SK-N-MC (cell line): ENCODE measurements around the gene ULK4.

ENCODE experiments used
- DNase-seq: peaks from one replicate; pipeline ENCODE4 v3.0.0-alpha.2; 2011; ENCODE audit warnings: low read depth, low spot score
- H3K27ac ChIP-seq: fragments of 200-600 bp; sonication (generic); 2 replicates; pipeline ENCODE4 v1.5.1; 2016; ENCODE audit warnings: mixed run types
- H3K36me3 ChIP-seq: fragments of 200-600 bp; sonication (generic); 2 replicates; pipeline ENCODE4 v1.6.1; 2017; ENCODE audit warnings: antibody characterized with exemption, low read length, mixed read lengths; ENCODE audit not compliant: insufficient read depth
- H3K4me3 ChIP-seq: fragments of 200-600 bp; sonication (generic); 2 replicates; pipeline ENCODE4 v1.5.1; 2016
- H3K9ac ChIP-seq: fragments of 200-600 bp; sonication (generic); 2 replicates; pipeline ENCODE4 v1.8.0; 2017; ENCODE audit warnings: mixed run types, mixed read lengths; ENCODE audit not compliant: insufficient read length
- H3K9me3 ChIP-seq: fragments of 200-600 bp; sonication (generic); 2 replicates; pipeline ENCODE4 v1.6.1; 2017; ENCODE audit warnings: low read depth, mild to moderate bottlenecking, antibody characterized with exemption, low read length, moderate library complexity, mixed read lengths
- EZH2 ChIP-seq: fragments of 200-600 bp; sonication (generic); IDR thresholded peaks from one replicate; pipeline ENCODE4 v1.6.1; 2017; ENCODE audit warnings: antibody characterized with exemption
- FOXP2 ChIP-seq: optimal IDR thresholded peaks from 2 replicates; pipeline ENCODE3; 2011; ENCODE audit warnings: mild to moderate bottlenecking, moderate library complexity; ENCODE audit not compliant: insufficient read depth; ENCODE audit errors: extremely low read length, control extremely low read depth
- POLR2AphosphoS5 ChIP-seq: IDR thresholded peaks from 2 replicates; pipeline ENCODE4 v1.6.1; 2012; ENCODE audit warnings: mild to moderate bottlenecking, low read depth, low read length, borderline replicate concordance

Gene ULK4

DNA sequence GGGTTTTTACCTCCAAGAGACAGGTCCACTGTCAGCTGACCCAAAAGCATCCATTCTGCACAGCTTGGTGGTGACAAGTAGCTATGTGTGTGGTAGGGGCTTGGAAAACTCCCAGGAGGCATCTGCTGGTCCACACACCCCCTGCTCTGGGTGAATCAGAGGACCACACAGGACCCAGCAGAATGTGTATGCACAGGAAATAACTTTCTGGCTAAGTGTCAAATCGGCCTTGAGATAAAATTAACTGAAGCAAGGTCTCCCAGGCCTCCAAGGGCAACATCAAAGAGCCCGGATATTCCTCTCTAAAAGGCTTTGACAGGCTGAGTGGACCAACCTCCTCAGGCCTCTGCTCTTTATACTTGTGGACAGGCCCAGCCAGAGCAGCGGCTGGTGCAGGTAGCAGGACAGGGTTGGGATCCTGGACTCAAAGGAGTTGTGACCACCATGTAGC, 696.1 kb downstream of the ULK4 start:
- no peak overlapping the region for H3K27ac ChIP-seq
- no peak for DNase-seq

GRCh38 chr3:41265011-41265545, 696.8 kb downstream of the ULK4 start:
- H3K36me3 ChIP-seq, result no peaks in the 10 kb centered on the region
- H3K27ac ChIP-seq, result no peak overlapping the region
- H3K9ac ChIP-seq, result no peak overlapping the region
- no peak for DNase-seq
- TF ChIP-seq EZH2 (no peak), FOXP2 (no peak), POLR2AphosphoS5 (no peak)
- no peaks in the 10 kb centered on the region for H3K9me3 ChIP-seq
- H3K4me3 ChIP-seq, result no peak overlapping the region

More for the DNA sequence above, 696.1 kb downstream of the ULK4 start:
- Histone ChIP-seq H3K9ac (no peak overlapping the region), H3K4me3 (no peak overlapping the region), H3K9me3 (no peaks in the 10 kb centered on the region), H3K36me3 (no peaks in the 10 kb centered on the region)
- TF ChIP-seq FOXP2, result no peak
- TF ChIP-seq EZH2, result no peak
- TF ChIP-seq POLR2AphosphoS5, result no peak

DNA sequence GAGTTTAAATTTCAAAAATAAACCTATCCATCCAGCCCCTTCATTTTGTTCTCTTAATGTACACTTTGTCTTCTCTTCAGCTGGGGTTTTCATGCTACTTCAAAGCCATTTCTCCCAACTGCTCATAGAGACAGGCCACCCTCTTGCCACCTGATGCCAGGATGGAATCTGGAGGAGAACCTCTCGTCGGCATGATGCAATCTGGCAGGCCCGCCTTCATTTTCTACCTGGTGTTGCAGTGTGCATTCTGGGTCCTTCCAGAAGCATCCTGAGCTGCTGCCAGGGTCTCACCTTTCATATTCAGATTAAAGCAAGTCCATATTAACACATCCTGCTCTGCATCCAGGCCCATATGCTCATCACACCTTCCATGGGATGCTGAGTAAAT, 701.8 kb downstream of the ULK4 start:
- H3K9ac ChIP-seq, result no peak overlapping the region
- no peak overlapping the region for H3K27ac ChIP-seq
- DNase-seq, result no peak
- TF ChIP-seq POLR2AphosphoS5 (no peak), FOXP2 (no peak), EZH2 (no peak)
- no peak overlapping the region for H3K4me3 ChIP-seq
- no peaks in the 10 kb centered on the region for H3K9me3 ChIP-seq
- H3K36me3 ChIP-seq, result no peaks in the 10 kb centered on the region

- Histone ChIP-seq H3K36me3 (no peaks in the 10 kb centered on the region), H3K4me3 (no peak overlapping the region), H3K27ac (no peak overlapping the region), H3K9ac (no peak overlapping the region), H3K9me3 (no peaks in the 10 kb centered on the region)
- DNase-seq, result no peak
- TF ChIP-seq EZH2 (no peak), FOXP2 (no peak), POLR2AphosphoS5 (no peak)
These were observed 702.3 kb downstream of the ULK4 start for GRCh38 chr3:41259449-41260062.

GRCh38 chr3:41258239-41258800, 703.6 kb downstream of the ULK4 start:
- TF ChIP-seq POLR2AphosphoS5, result no peak
- H3K36me3 ChIP-seq, result no peaks in the 10 kb centered on the region

DNA sequence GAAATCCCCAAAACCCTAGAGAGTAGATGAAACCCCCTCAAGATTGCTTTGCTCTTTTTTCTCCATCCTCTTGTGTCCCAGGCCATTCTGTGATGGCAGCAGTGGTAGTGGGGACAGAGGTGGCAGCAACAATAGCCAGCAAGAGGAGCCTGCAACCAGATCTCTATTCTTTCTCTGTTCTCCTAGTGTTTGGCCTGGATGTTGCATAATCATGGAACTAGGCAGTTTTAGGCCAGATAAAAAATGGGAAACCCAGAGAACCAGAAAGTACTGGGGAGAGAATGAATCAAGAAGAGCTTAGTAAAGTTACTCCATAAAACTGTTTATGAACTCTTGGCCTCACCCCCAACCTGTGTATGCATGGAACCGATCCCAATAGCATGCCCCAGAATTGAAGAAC, 710.3 kb downstream of the ULK4 start:
- no peak overlapping the region for H3K4me3 ChIP-seq
- no peaks in the 10 kb centered on the region for H3K9me3 ChIP-seq
- no peaks in the 10 kb centered on the region for H3K36me3 ChIP-seq
- TF ChIP-seq FOXP2, result no peak
- no peak for TF ChIP-seq EZH2
- TF ChIP-seq POLR2AphosphoS5, result no peak
- H3K9ac ChIP-seq, result no peak overlapping the region
- no peak overlapping the region for H3K27ac ChIP-seq
- DNase-seq, result no peak

More at GRCh38 chr3:41258239-41258800, 703.6 kb downstream of the ULK4 start:
- Histone ChIP-seq H3K4me3 (no peak overlapping the region), H3K9ac (no peak overlapping the region), H3K9me3 (no peaks in the 10 kb centered on the region), H3K27ac (no peak overlapping the region)
- no peak for DNase-seq

GRCh38 chr3:41250825-41251224, 711.1 kb downstream of the ULK4 start:
- no peak overlapping the region for H3K4me3 ChIP-seq
- no peak for DNase-seq
- H3K27ac ChIP-seq, result no peak overlapping the region
- no peaks in the 10 kb centered on the region for H3K36me3 ChIP-seq
- TF ChIP-seq FOXP2 (no peak), EZH2 (no peak), POLR2AphosphoS5 (no peak)
- H3K9me3 ChIP-seq, result no peaks in the 10 kb centered on the region
- H3K9ac ChIP-seq, result no peak overlapping the region

GRCh38 chr3:41249318-41249717, 712.6 kb downstream of the ULK4 start:
- no peak overlapping the region for H3K4me3 ChIP-seq
- H3K9me3 ChIP-seq, result no peaks in the 10 kb centered on the region
- H3K27ac ChIP-seq, result no peak overlapping the region
- H3K36me3 ChIP-seq, result no peaks in the 10 kb centered on the region
- no peak for DNase-seq
- TF ChIP-seq POLR2AphosphoS5 (no peak), FOXP2 (no peak), EZH2 (no peak)
- no peak overlapping the region for H3K9ac ChIP-seq
